SK-N-SH treated with all-trans-retinoic acid at 6 μM for 48 hours (cell line): Measurements from ENCODE around the gene RAPGEF4.

ENCODE experiments used
- ATAC-seq: fragments of 200-7000 bp; cut with Tn5 transposase; 3 replicates; pipeline ENCODE4 v1.9.1; 2020; ENCODE audit warnings: mild to moderate bottlenecking, moderate library complexity
- ARNTL ChIP-seq: fragments of 450-650 bp; formaldehyde crosslinking; IDR thresholded peaks from 2 replicates; pipeline ENCODE4 v1.5.0; 2020; ENCODE audit warnings: low read depth, mild to moderate bottlenecking, moderate library complexity, borderline replicate concordance
- BACH2 ChIP-seq: fragments of 250-450 bp; sonication (Bioruptor Pico); IDR thresholded peaks from 2 replicates; pipeline ENCODE4 v1.9.0; 2021; ENCODE audit warnings: mild to moderate bottlenecking, borderline replicate concordance
- CSDC2 ChIP-seq: fragments of 250-450 bp; sonication (Bioruptor Pico); IDR thresholded peaks from 2 replicates; pipeline ENCODE4 v1.5.0; 2020; ENCODE audit warnings: mild to moderate bottlenecking, moderate library complexity
- ESRRG ChIP-seq: fragments of 250-450 bp; sonication (Bioruptor Pico); IDR thresholded peaks from 2 replicates; pipeline ENCODE4 v1.6.1; 2021; ENCODE audit warnings: mild to moderate bottlenecking
- GLIS3 ChIP-seq: fragments of 250-450 bp; sonication (Bioruptor Pico); IDR thresholded peaks from 2 replicates; pipeline ENCODE4 v1.5.0; 2020; ENCODE audit warnings: mild to moderate bottlenecking, moderate library complexity
- ISL1 ChIP-seq: fragments of 250-450 bp; sonication (Bioruptor Pico); IDR thresholded peaks from 2 replicates; pipeline ENCODE4 v2.1.2; 2022; ENCODE audit warnings: mild to moderate bottlenecking, moderate library complexity
- OSR1 ChIP-seq: fragments of 250-450 bp; sonication (Bioruptor Pico); IDR thresholded peaks from 2 replicates; pipeline ENCODE4 v1.8.0; 2022; ENCODE audit warnings: moderate library complexity, mild to moderate bottlenecking, inconsistent platforms
- PPARA ChIP-seq: fragments of 250-450 bp; sonication (Bioruptor Pico); IDR thresholded peaks from 2 replicates; pipeline ENCODE4 v1.5.0; 2020; ENCODE audit warnings: mild to moderate bottlenecking, borderline replicate concordance
- RARB ChIP-seq: fragments of 250-450 bp; sonication (Bioruptor Pico); IDR thresholded peaks from 2 replicates; pipeline ENCODE4 v1.8.0; 2021; ENCODE audit warnings: mild to moderate bottlenecking, moderate library complexity
- SNAI2 ChIP-seq: fragments of 250-450 bp; sonication (Bioruptor Pico); IDR thresholded peaks from 2 replicates; pipeline ENCODE4 v1.5.0; 2020; ENCODE audit warnings: mild to moderate bottlenecking, moderate library complexity
- TCF4 ChIP-seq: fragments of 250-450 bp; sonication (Bioruptor Pico); IDR thresholded peaks from 2 replicates; pipeline ENCODE4 v1.8.0; 2021; ENCODE audit warnings: mild to moderate bottlenecking, moderate library complexity, borderline replicate concordance
- TOX ChIP-seq: fragments of 250-450 bp; sonication (Bioruptor Pico); IDR thresholded peaks from 2 replicates; pipeline ENCODE4 v1.8.0; 2021; ENCODE audit warnings: mild to moderate bottlenecking, moderate library complexity, borderline replicate concordance
- ZFP3 ChIP-seq: fragments of 250-450 bp; sonication (Bioruptor Pico); IDR thresholded peaks from 2 replicates; pipeline ENCODE4 v1.5.0; 2020; ENCODE audit warnings: mild to moderate bottlenecking, moderate library complexity
- ZFP30 ChIP-seq: fragments of 450-650 bp; formaldehyde crosslinking; IDR thresholded peaks from 2 replicates; pipeline ENCODE4 v1.5.0; 2022; ENCODE audit warnings: mild to moderate bottlenecking, moderate library complexity
- ZNF565 ChIP-seq: fragments of 450-650 bp; formaldehyde crosslinking; conservative IDR thresholded peaks from 2 replicates; pipeline ENCODE4 v1.5.0; 2020; ENCODE audit warnings: low read depth, mild to moderate bottlenecking, moderate library complexity
- ZNF70 ChIP-seq: fragments of 450-650 bp; formaldehyde crosslinking; IDR thresholded peaks from 2 replicates; pipeline ENCODE4 v1.5.0; 2020; ENCODE audit warnings: mild to moderate bottlenecking, moderate library complexity
- ZNF8 ChIP-seq: fragments of 450-650 bp; formaldehyde crosslinking; IDR thresholded peaks from 2 replicates; pipeline ENCODE4 v1.5.0; 2020; ENCODE audit warnings: mild to moderate bottlenecking, moderate library complexity
- TF ChIP-seq, protein P1 (sequence below): fragments of 250-450 bp; sonication (Bioruptor Pico); IDR thresholded peaks from 2 replicates; pipeline ENCODE4 v1.5.0; 2020; ENCODE audit warnings: mild to moderate bottlenecking, moderate library complexity
- TF ChIP-seq, protein P2 (sequence below): fragments of 250-450 bp; sonication (Bioruptor Pico); IDR thresholded peaks from 2 replicates; pipeline ENCODE4 v1.5.1; 2020; ENCODE audit warnings: low read depth, mild to moderate bottlenecking, moderate library complexity
- TF ChIP-seq, protein P3 (sequence below): fragments of 250-450 bp; sonication (Bioruptor Pico); IDR thresholded peaks from 2 replicates; pipeline ENCODE4 v1.8.0; 2021; ENCODE audit warnings: low read depth, mild to moderate bottlenecking, moderate library complexity, borderline replicate concordance
- TF ChIP-seq, protein P4 (sequence below): fragments of 250-450 bp; sonication (Bioruptor Pico); IDR thresholded peaks from 2 replicates; pipeline ENCODE4 v1.5.1; 2021; ENCODE audit warnings: mild to moderate bottlenecking, moderate library complexity
- TF ChIP-seq, protein P5 (sequence below): fragments of 250-450 bp; sonication (Bioruptor Pico); IDR thresholded peaks from 2 replicates; pipeline ENCODE4 v1.8.0; 2020; ENCODE audit warnings: mild to moderate bottlenecking, moderate library complexity, borderline replicate concordance

The RAPGEF4 gene

DNA sequence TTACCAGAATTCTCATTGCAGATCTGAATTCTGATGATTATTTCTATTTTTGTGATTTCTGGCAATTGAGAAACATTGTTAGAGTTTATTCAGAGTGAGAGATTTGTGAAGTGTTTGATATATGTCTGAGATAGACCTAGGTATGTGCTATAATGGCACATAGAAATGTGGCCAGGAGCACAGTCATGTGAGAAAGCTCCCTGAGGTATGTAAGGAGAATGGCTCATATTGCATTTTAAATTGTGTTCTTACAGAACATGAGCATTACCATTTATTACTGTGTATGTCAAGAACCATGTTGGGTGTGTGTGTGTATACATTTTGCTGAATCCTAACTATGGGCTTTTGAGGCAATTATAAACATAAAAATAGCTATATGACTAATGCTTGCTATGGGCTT lies 101.2 kb downstream of the RAPGEF4 start:
- TF ChIP-seq ISL1 (CRISPR knock-in tag) = no peak
- no peak for TF ChIP-seq ESRRG (CRISPR knock-in tag)
- TF ChIP-seq GLIS3 (CRISPR knock-in tag) = no peak
- TF ChIP-seq TCF4 (CRISPR knock-in tag) = no peak
- TF ChIP-seq, protein P1, sequence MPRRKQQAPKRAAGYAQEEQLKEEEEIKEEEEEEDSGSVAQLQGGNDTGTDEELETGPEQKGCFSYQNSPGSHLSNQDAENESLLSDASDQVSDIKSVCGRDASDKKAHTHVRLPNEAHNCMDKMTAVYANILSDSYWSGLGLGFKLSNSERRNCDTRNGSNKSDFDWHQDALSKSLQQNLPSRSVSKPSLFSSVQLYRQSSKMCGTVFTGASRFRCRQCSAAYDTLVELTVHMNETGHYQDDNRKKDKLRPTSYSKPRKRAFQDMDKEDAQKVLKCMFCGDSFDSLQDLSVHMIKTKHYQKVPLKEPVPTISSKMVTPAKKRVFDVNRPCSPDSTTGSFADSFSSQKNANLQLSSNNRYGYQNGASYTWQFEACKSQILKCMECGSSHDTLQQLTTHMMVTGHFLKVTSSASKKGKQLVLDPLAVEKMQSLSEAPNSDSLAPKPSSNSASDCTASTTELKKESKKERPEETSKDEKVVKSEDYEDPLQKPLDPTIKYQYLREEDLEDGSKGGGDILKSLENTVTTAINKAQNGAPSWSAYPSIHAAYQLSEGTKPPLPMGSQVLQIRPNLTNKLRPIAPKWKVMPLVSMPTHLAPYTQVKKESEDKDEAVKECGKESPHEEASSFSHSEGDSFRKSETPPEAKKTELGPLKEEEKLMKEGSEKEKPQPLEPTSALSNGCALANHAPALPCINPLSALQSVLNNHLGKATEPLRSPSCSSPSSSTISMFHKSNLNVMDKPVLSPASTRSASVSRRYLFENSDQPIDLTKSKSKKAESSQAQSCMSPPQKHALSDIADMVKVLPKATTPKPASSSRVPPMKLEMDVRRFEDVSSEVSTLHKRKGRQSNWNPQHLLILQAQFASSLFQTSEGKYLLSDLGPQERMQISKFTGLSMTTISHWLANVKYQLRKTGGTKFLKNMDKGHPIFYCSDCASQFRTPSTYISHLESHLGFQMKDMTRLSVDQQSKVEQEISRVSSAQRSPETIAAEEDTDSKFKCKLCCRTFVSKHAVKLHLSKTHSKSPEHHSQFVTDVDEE = no peak
- TF ChIP-seq, protein P2, sequence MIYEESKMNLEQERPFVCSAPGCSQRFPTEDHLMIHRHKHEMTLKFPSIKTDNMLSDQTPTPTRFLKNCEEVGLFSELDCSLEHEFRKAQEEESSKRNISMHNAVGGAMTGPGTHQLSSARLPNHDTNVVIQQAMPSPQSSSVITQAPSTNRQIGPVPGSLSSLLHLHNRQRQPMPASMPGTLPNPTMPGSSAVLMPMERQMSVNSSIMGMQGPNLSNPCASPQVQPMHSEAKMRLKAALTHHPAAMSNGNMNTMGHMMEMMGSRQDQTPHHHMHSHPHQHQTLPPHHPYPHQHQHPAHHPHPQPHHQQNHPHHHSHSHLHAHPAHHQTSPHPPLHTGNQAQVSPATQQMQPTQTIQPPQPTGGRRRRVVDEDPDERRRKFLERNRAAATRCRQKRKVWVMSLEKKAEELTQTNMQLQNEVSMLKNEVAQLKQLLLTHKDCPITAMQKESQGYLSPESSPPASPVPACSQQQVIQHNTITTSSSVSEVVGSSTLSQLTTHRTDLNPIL (CRISPR knock-in tag) = no peak
- no peak for TF ChIP-seq ZNF565 (CRISPR knock-in tag)
- TF ChIP-seq, protein P3, sequence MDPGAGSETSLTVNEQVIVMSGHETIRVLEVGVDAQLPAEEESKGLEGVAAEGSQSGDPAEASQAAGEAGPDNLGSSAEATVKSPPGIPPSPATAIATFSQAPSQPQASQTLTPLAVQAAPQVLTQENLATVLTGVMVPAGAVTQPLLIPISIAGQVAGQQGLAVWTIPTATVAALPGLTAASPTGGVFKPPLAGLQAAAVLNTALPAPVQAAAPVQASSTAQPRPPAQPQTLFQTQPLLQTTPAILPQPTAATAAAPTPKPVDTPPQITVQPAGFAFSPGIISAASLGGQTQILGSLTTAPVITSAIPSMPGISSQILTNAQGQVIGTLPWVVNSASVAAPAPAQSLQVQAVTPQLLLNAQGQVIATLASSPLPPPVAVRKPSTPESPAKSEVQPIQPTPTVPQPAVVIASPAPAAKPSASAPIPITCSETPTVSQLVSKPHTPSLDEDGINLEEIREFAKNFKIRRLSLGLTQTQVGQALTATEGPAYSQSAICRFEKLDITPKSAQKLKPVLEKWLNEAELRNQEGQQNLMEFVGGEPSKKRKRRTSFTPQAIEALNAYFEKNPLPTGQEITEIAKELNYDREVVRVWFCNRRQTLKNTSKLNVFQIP (CRISPR knock-in tag) = no peak
- TF ChIP-seq ARNTL (CRISPR knock-in tag) = no peak
- no peak for TF ChIP-seq SNAI2 (CRISPR knock-in tag)
- TF ChIP-seq, protein P4, sequence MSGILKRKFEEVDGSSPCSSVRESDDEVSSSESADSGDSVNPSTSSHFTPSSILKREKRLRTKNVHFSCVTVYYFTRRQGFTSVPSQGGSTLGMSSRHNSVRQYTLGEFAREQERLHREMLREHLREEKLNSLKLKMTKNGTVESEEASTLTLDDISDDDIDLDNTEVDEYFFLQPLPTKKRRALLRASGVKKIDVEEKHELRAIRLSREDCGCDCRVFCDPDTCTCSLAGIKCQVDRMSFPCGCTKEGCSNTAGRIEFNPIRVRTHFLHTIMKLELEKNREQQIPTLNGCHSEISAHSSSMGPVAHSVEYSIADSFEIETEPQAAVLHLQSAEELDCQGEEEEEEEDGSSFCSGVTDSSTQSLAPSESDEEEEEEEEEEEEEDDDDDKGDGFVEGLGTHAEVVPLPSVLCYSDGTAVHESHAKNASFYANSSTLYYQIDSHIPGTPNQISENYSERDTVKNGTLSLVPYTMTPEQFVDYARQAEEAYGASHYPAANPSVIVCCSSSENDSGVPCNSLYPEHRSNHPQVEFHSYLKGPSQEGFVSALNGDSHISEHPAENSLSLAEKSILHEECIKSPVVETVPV = no peak
- no peak for TF ChIP-seq RARB
- no peak for TF ChIP-seq OSR1 (CRISPR knock-in tag)
- no peak for TF ChIP-seq ZNF70
- no peak for TF ChIP-seq ZFP30 (CRISPR knock-in tag)
- no peak for TF ChIP-seq PPARA (CRISPR knock-in tag)
- no peak for TF ChIP-seq BACH2 (CRISPR knock-in tag)
- no peak for TF ChIP-seq ZNF8 (CRISPR knock-in tag)
- TF ChIP-seq CSDC2 (CRISPR knock-in tag) = no peak
- no peak for TF ChIP-seq ZFP3 (CRISPR knock-in tag)
- TF ChIP-seq, all 23 proteins: peak for 0
- no peak for ATAC-seq

DNA sequence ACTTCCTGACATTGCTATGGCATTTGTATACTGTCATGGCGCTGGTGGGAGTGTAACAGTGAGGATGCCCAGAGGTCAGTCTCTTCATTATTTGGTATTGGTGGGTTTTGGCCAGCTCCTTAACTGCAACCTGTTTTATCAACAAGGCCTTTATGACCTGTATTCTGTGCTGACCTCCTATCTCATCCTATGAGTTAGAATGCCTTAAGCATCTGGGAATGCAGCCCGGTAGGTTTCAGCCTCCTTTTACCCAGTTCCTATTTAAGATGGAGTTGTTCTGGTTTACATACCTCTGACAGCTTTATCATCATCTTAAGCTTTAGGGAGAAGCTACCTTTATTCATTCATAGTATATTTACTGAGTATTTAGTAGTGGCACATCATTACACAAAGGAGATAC lies 103.8 kb downstream of the RAPGEF4 start:
- no peak for ATAC-seq
- no peak for TF ChIP-seq TOX (CRISPR knock-in tag)
- TF ChIP-seq, protein P4 = no peak
- TF ChIP-seq, protein P2 (CRISPR knock-in tag) = no peak
- TF ChIP-seq, protein P3 (CRISPR knock-in tag) = no peak
- no peak for TF ChIP-seq OSR1 (CRISPR knock-in tag)
- TF ChIP-seq ARNTL (CRISPR knock-in tag) = no peak
- TF ChIP-seq SNAI2 (CRISPR knock-in tag) = no peak
- TF ChIP-seq, protein P5, sequence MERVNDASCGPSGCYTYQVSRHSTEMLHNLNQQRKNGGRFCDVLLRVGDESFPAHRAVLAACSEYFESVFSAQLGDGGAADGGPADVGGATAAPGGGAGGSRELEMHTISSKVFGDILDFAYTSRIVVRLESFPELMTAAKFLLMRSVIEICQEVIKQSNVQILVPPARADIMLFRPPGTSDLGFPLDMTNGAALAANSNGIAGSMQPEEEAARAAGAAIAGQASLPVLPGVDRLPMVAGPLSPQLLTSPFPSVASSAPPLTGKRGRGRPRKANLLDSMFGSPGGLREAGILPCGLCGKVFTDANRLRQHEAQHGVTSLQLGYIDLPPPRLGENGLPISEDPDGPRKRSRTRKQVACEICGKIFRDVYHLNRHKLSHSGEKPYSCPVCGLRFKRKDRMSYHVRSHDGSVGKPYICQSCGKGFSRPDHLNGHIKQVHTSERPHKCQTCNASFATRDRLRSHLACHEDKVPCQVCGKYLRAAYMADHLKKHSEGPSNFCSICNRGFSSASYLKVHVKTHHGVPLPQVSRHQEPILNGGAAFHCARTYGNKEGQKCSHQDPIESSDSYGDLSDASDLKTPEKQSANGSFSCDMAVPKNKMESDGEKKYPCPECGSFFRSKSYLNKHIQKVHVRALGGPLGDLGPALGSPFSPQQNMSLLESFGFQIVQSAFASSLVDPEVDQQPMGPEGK = no peak
- no peak for TF ChIP-seq RARB
- no peak for TF ChIP-seq ZNF70
- TF ChIP-seq, protein P1 = no peak
- no peak for TF ChIP-seq ISL1 (CRISPR knock-in tag)
- TF ChIP-seq ESRRG (CRISPR knock-in tag) = no peak
- TF ChIP-seq PPARA (CRISPR knock-in tag) = no peak
- no peak for TF ChIP-seq ZFP3 (CRISPR knock-in tag)
- no peak for TF ChIP-seq GLIS3 (CRISPR knock-in tag)
